GM21528 (cell line): ENCODE results near the gene BRF1.
A peak's percentile ranks its signal among the peaks of the same experiment; 100 is the strongest.
"Not testable (repeated sequence)": the region's sequence is repeated elsewhere in the genome, so short reads cannot be mapped to it uniquely, and the experiment has no call there.

Experiments
- ATAC-seq: cut with Tn5 transposase; IDR thresholded peaks from one replicate; pipeline ENCODE4 v1.9.1; 2021; ENCODE audit warnings: mild to moderate bottlenecking, moderate library complexity; ENCODE audit not compliant: unreplicated experiment, low FRiP score

BRF1 gene

GRCh38 chr14:105317546-105317945 is 16.7 kb upstream of the BRF1 start:
- ATAC-seq: no peak

- ATAC-seq: no peak
Observed at GRCh38 chr14:105316968-105317510, 16.2 kb upstream of the BRF1 start.

- no peak for ATAC-seq
Observed at GRCh38 chr14:105316577-105316941, 15.8 kb upstream of the BRF1 start.

- ATAC-seq: no peak
Observed at GRCh38 chr14:105315941-105316576, 15.3 kb upstream of the BRF1 start.

- ATAC-seq: peak; percentile 14
Observed at GRCh38 chr14:105315211-105315721, 14.5 kb upstream of the BRF1 start.

GRCh38 chr14:105314287-105315200 is 13.7 kb upstream of the BRF1 start, which contains the start of gene PACS2:
TSS of gene PACS2 (plus strand) at chr14:105314748. CDS start at chr14:105314919, 171 bp downstream.
- ATAC-seq: peak; percentile 52

- ATAC-seq: peak; percentile 16
Observed at GRCh38 chr14:105313381-105314286, 12.8 kb upstream of the BRF1 start.

- ATAC-seq: no peak
Observed at GRCh38 chr14:105312973-105313372, 12.2 kb upstream of the BRF1 start.

GRCh38 chr14:105311838-105312237 is 11.0 kb upstream of the BRF1 start:
- no peak for ATAC-seq

GRCh38 chr14:105309371-105309770 is 8.6 kb upstream of the BRF1 start:
- ATAC-seq: no peak

GRCh38 chr14:105307052-105307727 is 6.4 kb upstream of the BRF1 start:
- no peak for ATAC-seq

- no peak for ATAC-seq
Observed at GRCh38 chr14:105305791-105306190, 5.0 kb upstream of the BRF1 start.

GRCh38 chr14:105305345-105305744 is 4.5 kb upstream of the BRF1 start:
- no peak for ATAC-seq

- ATAC-seq: no peak
Observed at GRCh38 chr14:105304565-105304964, 3.8 kb upstream of the BRF1 start.

- no peak for ATAC-seq
Observed at GRCh38 chr14:105303949-105304348, 3.1 kb upstream of the BRF1 start.

GRCh38 chr14:105301915-105302249 is 1.1 kb upstream of the BRF1 start:
- ATAC-seq: not testable (repeated sequence)

GRCh38 chr14:105301103-105301914 is 508 bp upstream of the BRF1 start:
- ATAC-seq: peak; percentile 64

- peak; percentile 16 for ATAC-seq
Observed at GRCh38 chr14:105299654-105300541, 903 bp downstream of the BRF1 start.
